H1 (cell line): ENCODE data around the gene CTLA4. TPM values are rescaled to one million over a fixed set of nuclear protein-coding genes. Genes with fewer than 3 reads are reported as not detected.

Source experiments
- ATF2 ChIP-seq: IDR thresholded peaks from 2 replicates; pipeline ENCODE4 v1.6.1; 2012; ENCODE audit warnings: low read length, inconsistent platforms
- BACH1 ChIP-seq: IDR thresholded peaks from 2 replicates; pipeline ENCODE4 v1.6.1; 2012; ENCODE audit warnings: low read length, improper control_type of control experiment
- POLR2AphosphoS5 ChIP-seq: IDR thresholded peaks from 2 replicates; pipeline ENCODE4 v1.6.1; 2011; ENCODE audit warnings: low read depth, low read length
- TEAD4 ChIP-seq: IDR thresholded peaks from 2 replicates; pipeline ENCODE4 v1.6.1; 2012; ENCODE audit warnings: low read depth, low read length, inconsistent platforms, mixed read lengths
- polyA plus RNA-seq, 7 experiments: library from polyadenylated mRNA; depleted of rRNA in 3 of 7; stranded (reverse) in 5 of 7; unstranded in 2 of 7; fragments of >200 nt in 5 of 7; fragments of 200-250 nt in 2 of 7; gene quantifications; 1 replicate in 5 of 7; 2 replicates in 1 of 7; 4 replicates in 1 of 7; pipeline versions ENCODE4 v1.2.1 to v1.2.3, GENCODE V29; 2011 to 2013; ENCODE audit warnings: missing spikeins in 2 of 7, mixed read lengths in 2 of 7
- total RNA-seq: library from RNA; stranded (reverse); fragmentation: NEBNext Ultra II Directional; extraction: Animal tissue kit (Norgen Biotek cat#: 25700); gene quantifications from 2 replicates; pipeline ENCODE4 v1.2.1, GENCODE V29; 2021

Gene CTLA4
- total and polyA plus RNA-seq, 2 of the 8 experiments (the other 6 are each of a cell fraction or from before 2014, with no cell fraction given), result not detected

- TF ChIP-seq ATF2 (no peak), POLR2AphosphoS5 (no peak), BACH1 (no peak), TEAD4 (no peak)
These were observed 13.8 kb upstream of the CTLA4 start (continued) for GRCh38 chr2:203853722-203854121.
